GM23338 (cell line): ENCODE measurements around the gene CRYL1. TPM values are rescaled to one million over a fixed set of nuclear protein-coding genes. Genes with fewer than 3 reads are reported as not detected.

ENCODE experiments used
- ATAC-seq: fragments of 200-7000 bp; cut with Tn5 transposase; 3 replicates; pipeline ENCODE4 v1.9.1; 2020
- DNase-seq: peaks from one replicate; pipeline ENCODE4 v3.0.0-alpha.2; 2015; ENCODE audit warnings: low spot score
- H2AFZ ChIP-seq: fragments of 200-600 bp; sonication (generic); 2 replicates; pipeline ENCODE4 v1.8.0; 2016; ENCODE audit warnings: antibody characterized with exemption, mild to moderate bottlenecking, moderate library complexity
- H3F3A ChIP-seq: fragments of 200-600 bp; sonication (generic); replicated peaks from 2 replicates; pipeline ENCODE4 v1.8.0; 2017; ENCODE audit warnings: antibody characterized with exemption, mixed run types, low read depth
- H3K27ac ChIP-seq: fragments of 200-600 bp; sonication (generic); 2 replicates; pipeline ENCODE4 v1.6.1; 2016; ENCODE audit warnings: low read depth
- H3K27me3 ChIP-seq: fragments of 200-600 bp; sonication (generic); 2 replicates; pipeline ENCODE4 v1.8.0; 2016; ENCODE audit warnings: mild to moderate bottlenecking, mixed run types, moderate library complexity; ENCODE audit not compliant: insufficient read depth
- H3K36me3 ChIP-seq: fragments of 200-600 bp; sonication (generic); 2 replicates; pipeline ENCODE4 v1.8.0; 2016; ENCODE audit warnings: mild to moderate bottlenecking; ENCODE audit not compliant: insufficient read depth
- H3K4me1 ChIP-seq: fragments of 200-600 bp; sonication (generic); 2 replicates; pipeline ENCODE4 v1.8.0; 2016; ENCODE audit warnings: mild to moderate bottlenecking, moderate library complexity; ENCODE audit not compliant: insufficient read depth
- H3K4me2 ChIP-seq: fragments of 200-600 bp; sonication (generic); 2 replicates; pipeline ENCODE4 v1.7.1; 2017; ENCODE audit warnings: mixed run types
- H3K4me3 ChIP-seq: fragments of 200-600 bp; sonication (generic); 2 replicates; pipeline ENCODE4 v1.6.1; 2016; ENCODE audit warnings: mixed run types
- H3K79me2 ChIP-seq: fragments of 200-600 bp; sonication (generic); replicated peaks from 2 replicates; pipeline ENCODE4 v1.8.0; 2017; ENCODE audit warnings: mild to moderate bottlenecking; ENCODE audit not compliant: insufficient read depth
- H3K9me2 ChIP-seq: fragments of 200-600 bp; sonication (generic); 2 replicates; pipeline ENCODE4 v1.8.0; 2017; ENCODE audit not compliant: insufficient read depth
- H4K20me1 ChIP-seq: fragments of 200-600 bp; sonication (generic); replicated peaks from 2 replicates; pipeline ENCODE4 v1.8.0; 2017; ENCODE audit warnings: mild to moderate bottlenecking; ENCODE audit not compliant: insufficient read depth
- H3K27ac Mint-ChIP-seq: 2 replicates; pipeline ENCODE4 v1.8.0; 2020; ENCODE audit warnings: inconsistent platforms, mild to moderate bottlenecking, moderate library complexity, mixed read lengths
- H3K27me3 Mint-ChIP-seq: 3 replicates; pipeline ENCODE4 v1.8.0; 2022; ENCODE audit warnings: low read depth, mild to moderate bottlenecking, moderate library complexity, mixed read lengths, inconsistent platforms; ENCODE audit not compliant: insufficient read depth, poor library complexity
- H3K36me3 Mint-ChIP-seq: 3 replicates; pipeline ENCODE4 v1.8.0; 2021; ENCODE audit warnings: low read depth, mild to moderate bottlenecking, inconsistent platforms, moderate library complexity, mixed read lengths
- H3K4me1 Mint-ChIP-seq: 3 replicates; pipeline ENCODE4 v1.8.0; 2020; ENCODE audit warnings: mild to moderate bottlenecking, inconsistent platforms, mixed read lengths
- H3K4me3 Mint-ChIP-seq: 3 replicates; pipeline ENCODE4 v1.8.0; 2021; ENCODE audit warnings: moderate library complexity, mild to moderate bottlenecking, inconsistent platforms, mixed read lengths
- H3K9me3 Mint-ChIP-seq: 3 replicates; pipeline ENCODE4 v1.8.0; 2020; ENCODE audit warnings: moderate library complexity, mild to moderate bottlenecking, inconsistent platforms, mixed read lengths
- CREB1 ChIP-seq: fragments of 250-450 bp; sonication (Bioruptor Pico); IDR thresholded peaks from 2 replicates; pipeline ENCODE4 v1.5.0; 2020; ENCODE audit warnings: low read depth, mild to moderate bottlenecking, moderate library complexity
- EZH2 ChIP-seq: fragments of 200-600 bp; sonication (generic); IDR thresholded peaks from one replicate; pipeline ENCODE4 v1.8.0; 2017; ENCODE audit warnings: antibody characterized with exemption, mild to moderate bottlenecking, low read depth; ENCODE audit not compliant: unreplicated experiment
- EZH2phosphoT487 ChIP-seq: fragments of 200-600 bp; sonication (generic); IDR thresholded peaks from one replicate; pipeline ENCODE4 v1.8.1; 2018; ENCODE audit warnings: antibody characterized with exemption; ENCODE audit not compliant: unreplicated experiment
- JUNB ChIP-seq: IDR thresholded peaks from one replicate; pipeline ENCODE4 v1.6.1; 2016; ENCODE audit warnings: antibody characterized with exemption; ENCODE audit not compliant: unreplicated experiment
- NANOG ChIP-seq: IDR thresholded peaks from 2 replicates; pipeline ENCODE4 v1.6.1; 2016; ENCODE audit warnings: antibody characterized with exemption, borderline replicate concordance
- POLR2AphosphoS5 ChIP-seq: IDR thresholded peaks from 2 replicates; pipeline ENCODE4 v1.6.1; 2016; ENCODE audit warnings: antibody characterized with exemption, low read depth
- REST ChIP-seq: IDR thresholded peaks from one replicate; pipeline ENCODE4 v1.6.1; 2018; ENCODE audit warnings: antibody characterized with exemption; ENCODE audit not compliant: unreplicated experiment
- STAT1 ChIP-seq: IDR thresholded peaks from one replicate; pipeline ENCODE4 v1.6.1; 2016; ENCODE audit warnings: antibody characterized with exemption; ENCODE audit not compliant: unreplicated experiment
- ZNF114 ChIP-seq: fragments of 250-450 bp; sonication (Bioruptor Pico); IDR thresholded peaks from 2 replicates; pipeline ENCODE4 v1.5.0; 2020; ENCODE audit warnings: mild to moderate bottlenecking, moderate library complexity
- ZNF331 ChIP-seq: fragments of 250-450 bp; sonication (Bioruptor Pico); IDR thresholded peaks from 2 replicates; pipeline ENCODE4 v1.5.0; 2020; ENCODE audit warnings: low read depth, mild to moderate bottlenecking, moderate library complexity
- ZNF462 ChIP-seq: fragments of 250-450 bp; sonication (Bioruptor Pico); IDR thresholded peaks from 2 replicates; pipeline ENCODE4 v1.5.0; 2020; ENCODE audit warnings: mild to moderate bottlenecking, moderate library complexity
- polyA plus RNA-seq: library from polyadenylated mRNA; unstranded; fragments of >200 nt; fragmentation: Nextera tagmentation; extraction: Ambion mirVana; gene quantifications from 2 replicates; pipeline ENCODE4 v1.2.1, GENCODE V29; 2016
- total RNA-seq: library from RNA; depleted of rRNA; stranded (reverse); fragments of >200 nt; shearing (Covaris generic); gene quantifications from 2 replicates; pipeline ENCODE4 v1.2.3, GENCODE V29; 2014

Gene CRYL1
- total and polyA plus RNA-seq, 2 experiments from 2014 or later, result 2.2 to 2.6 TPM

GRCh38 chr13:20438801-20439200 lies 86.9 kb downstream of the CRYL1 start:
- ATAC-seq (no peak), DNase-seq (no peak)
- H3K27me3 Mint-ChIP-seq, result peaks cover 22% of the 10 kb centered on the region
- no peaks in the 10 kb centered on the region for H3K36me3 ChIP-seq
- H4K20me1 ChIP-seq, result no peaks in the 10 kb centered on the region
- H3K27ac ChIP-seq, result no peak overlapping the region
- no peak overlapping the region for H3K27ac Mint-ChIP-seq
- H3K4me2 ChIP-seq, result no peak overlapping the region
- no peak overlapping the region for H3K4me3 Mint-ChIP-seq
- H2AFZ ChIP-seq, result no peak overlapping the region
- no peaks in the 10 kb centered on the region for H3K9me2 ChIP-seq
- peaks cover 3% of the 10 kb centered on the region; the same call in 1 of the 3 replicates for H3K9me3 Mint-ChIP-seq
- H3K4me1 ChIP-seq, result peaks cover 27% of the 10 kb centered on the region
- H3K27me3 ChIP-seq, result peaks cover 32% of the 10 kb centered on the region
- H3K4me1 Mint-ChIP-seq, result peaks cover 25% of the 10 kb centered on the region
- no peak for TF ChIP-seq ZNF331 (CRISPR knock-in tag)
- no peak for TF ChIP-seq ZNF114 (CRISPR knock-in tag)
- no peak for TF ChIP-seq CREB1 (CRISPR knock-in tag)
- no peak for TF ChIP-seq EZH2phosphoT487
- TF ChIP-seq STAT1, result no peak
- no peak overlapping the region for H3K4me3 ChIP-seq
- no peaks in the 10 kb centered on the region for H3K79me2 ChIP-seq
- H3K36me3 Mint-ChIP-seq, result 0 out of 3 replicates have a peak, but pooled peaks cover 3% of the 10 kb centered on the region
- H3F3A ChIP-seq, result no peaks in the 10 kb centered on the region

GRCh38 chr13:20436505-20436904 lies 89.2 kb downstream of the CRYL1 start:
- Histone ChIP-seq H3K4me2 (no peak overlapping the region; the same call in 1 of the 2 replicates), H3K36me3 (no peaks in the 10 kb centered on the region), H3K4me3 (no peak overlapping the region), H3K4me1 (peaks cover 18% of the 10 kb centered on the region), H2AFZ (peak overlapping the region; percentile 96; the same call in 1 of the 2 replicates), H3K27me3 (peaks cover 34% of the 10 kb centered on the region), H3K9me2 (no peaks in the 10 kb centered on the region), H3K27ac (no peak overlapping the region), H4K20me1 (no peaks in the 10 kb centered on the region), H3K79me2 (no peaks in the 10 kb centered on the region), H3F3A (no peaks in the 10 kb centered on the region)
- no peak for ATAC-seq
- no peak for DNase-seq
- Mint-ChIP-seq H3K36me3 (0 out of 3 replicates have a peak, but pooled peaks cover 3% of the 10 kb centered on the region), H3K4me3 (no peak overlapping the region), H3K27me3 (peaks cover 22% of the 10 kb centered on the region), H3K4me1 (peaks cover 12% of the 10 kb centered on the region), H3K9me3 (peaks cover 3% of the 10 kb centered on the region; the same call in 1 of the 3 replicates), H3K27ac (no peak overlapping the region)
- TF ChIP-seq ZNF462 (CRISPR knock-in tag), result no peak
- TF ChIP-seq POLR2AphosphoS5, result no peak
- no peak for TF ChIP-seq STAT1
- no peak for TF ChIP-seq JUNB
- TF ChIP-seq EZH2, result no peak
- no peak for TF ChIP-seq NANOG
- no peak for TF ChIP-seq CREB1 (CRISPR knock-in tag)
- no peak for TF ChIP-seq REST
- TF ChIP-seq EZH2phosphoT487, result no peak
